Stimulated activated CD8-positive, alpha-beta memory T cell treated with anti-CD3 and anti-CD28 coated beads, Interleukin-15, amount 100 ng/mL, for 1 hour (primary cell): ENCODE measurements around the gene DEDD2.

ENCODE experiments used
- DNase-seq: peaks from one replicate; pipeline ENCODE4 v3.0.0-alpha.2; 2020; ENCODE audit warnings: low read depth

The DEDD2 gene

DNA sequence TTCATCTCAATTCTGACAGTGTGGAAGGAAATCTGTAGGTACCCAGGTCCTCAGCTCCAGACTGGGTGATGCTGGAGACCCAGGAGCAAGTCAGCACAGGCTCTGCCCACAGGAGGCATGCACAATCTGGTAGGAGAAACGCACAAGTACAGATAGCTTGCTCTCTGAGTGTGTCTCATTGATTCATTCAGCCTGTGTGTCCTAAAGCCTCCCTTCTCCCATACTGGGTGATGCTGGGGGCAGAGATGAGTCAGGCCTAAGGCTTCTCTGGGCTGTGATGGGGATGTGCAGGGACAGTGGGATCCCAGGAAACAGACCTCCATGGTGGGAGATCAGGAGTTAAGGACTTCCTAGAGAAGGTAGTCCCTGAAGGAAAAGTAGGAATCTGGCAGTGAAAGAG, 9.4 kb upstream of the DEDD2 start:
- DNase-seq, result no peak

- no peak for DNase-seq
These were observed 8.3 kb upstream of the DEDD2 start for GRCh38 chr19:42225718-42226292.

DNA sequence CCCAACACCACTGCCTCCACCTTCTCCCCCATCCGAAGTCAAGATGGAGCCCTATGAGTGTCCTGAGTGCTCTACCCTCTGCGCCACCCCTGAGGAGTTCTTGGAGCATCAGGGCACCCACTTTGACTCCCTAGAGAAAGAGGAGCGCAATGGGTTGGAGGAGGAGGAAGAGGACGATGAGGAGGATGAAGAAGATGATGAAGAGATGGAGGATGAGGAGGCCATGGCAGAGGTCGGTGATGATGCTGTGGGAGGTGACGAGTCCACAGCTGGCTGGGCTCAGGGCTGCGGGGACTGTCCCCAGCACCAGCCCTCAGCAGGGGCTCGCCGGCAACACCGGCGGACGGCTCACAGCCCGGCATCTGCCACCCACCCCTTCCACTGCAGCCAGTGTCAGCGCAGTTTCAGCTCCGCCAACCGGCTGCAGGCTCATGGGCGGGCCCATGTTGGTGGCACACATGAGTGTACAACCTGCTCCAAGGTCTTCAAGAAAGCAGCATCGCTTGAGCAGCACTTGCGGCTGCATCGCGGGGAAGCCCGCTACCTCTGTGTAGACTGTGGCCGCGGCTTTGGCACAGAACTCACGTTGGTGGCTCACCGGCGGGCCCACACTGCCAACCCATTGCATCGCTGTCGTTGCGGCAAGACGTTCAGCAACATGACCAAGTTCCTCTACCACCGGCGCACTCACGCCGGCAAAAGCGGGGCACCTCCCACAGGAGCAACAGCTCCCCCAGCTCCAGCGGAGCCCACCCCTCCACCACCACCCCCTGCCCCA, 7.7 kb upstream of the DEDD2 start:
- DNase-seq, result no peak

DNA sequence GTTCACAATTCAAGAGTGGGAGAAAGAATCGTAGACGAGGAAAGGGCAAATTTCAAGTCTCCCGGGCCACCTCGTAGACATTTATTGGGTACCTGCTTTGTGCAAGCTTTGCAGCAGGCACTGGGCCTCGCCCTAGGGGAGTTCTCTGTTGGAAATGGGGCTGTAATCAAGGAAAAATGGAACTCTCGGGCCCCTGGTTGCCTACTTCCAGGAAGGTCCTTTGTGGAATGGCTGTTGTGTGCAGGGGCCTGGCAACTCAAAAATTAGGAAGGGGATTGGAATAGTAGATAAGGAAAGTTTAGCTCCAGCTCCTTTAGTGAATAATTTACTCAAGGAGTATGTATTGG, 3.2 kb upstream of the DEDD2 start:
- no peak for DNase-seq

- peak; percentile 85 for DNase-seq
These were observed 2.6 kb upstream of the DEDD2 start, which contains the start of gene ZNF526 for GRCh38 chr19:42219812-42220750. Gene ZNF526, plus strand, starts transcription at chr19:42220312. Its CDS starts 4,092 bp downstream, at chr19:42224404.

DNA sequence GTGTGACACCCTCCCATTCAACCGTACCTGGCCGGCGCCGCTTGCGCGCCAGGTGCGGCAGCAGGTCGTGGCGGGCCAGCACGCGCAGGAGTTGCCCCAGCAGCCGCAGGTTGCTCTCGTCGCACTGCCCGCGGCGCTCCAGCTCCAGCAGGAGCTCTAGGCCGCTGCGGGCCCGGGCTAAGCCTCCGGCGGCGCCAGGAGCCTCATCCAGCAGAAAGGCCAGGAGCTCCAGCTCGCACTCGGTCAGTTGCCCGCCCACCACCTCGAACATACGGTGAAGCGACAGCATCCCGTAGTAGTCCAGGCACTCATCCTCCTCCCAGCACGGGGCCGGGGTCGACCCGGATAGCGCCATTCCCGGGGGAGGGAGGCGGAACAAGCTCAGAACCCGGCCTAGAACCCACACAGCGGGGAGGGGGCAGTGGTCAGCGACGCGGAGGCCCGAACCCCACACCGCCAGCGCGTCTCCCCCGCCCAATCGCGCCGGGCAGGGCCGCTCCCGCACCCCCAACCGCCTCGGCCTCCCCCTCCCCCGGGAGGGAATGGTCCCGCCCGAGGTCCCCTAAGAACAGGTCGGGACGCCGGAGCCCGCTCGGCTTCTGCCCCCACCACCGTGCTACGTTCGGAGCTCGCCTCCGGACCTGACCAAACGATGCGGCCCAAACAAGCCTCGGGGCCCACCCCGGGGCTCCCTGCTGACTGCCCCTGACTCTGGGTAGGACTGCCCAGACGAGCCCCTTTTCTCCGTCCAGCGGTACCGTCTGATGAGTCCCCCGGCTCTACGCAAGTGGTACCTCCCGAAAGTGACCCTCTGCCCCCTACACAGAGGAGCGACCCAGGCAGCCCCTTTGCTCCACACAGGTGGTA, 591 bp downstream of the DEDD2 start:
- no peak for DNase-seq

GRCh38 chr19:42214810-42215485, 2.5 kb downstream of the DEDD2 start:
- no peak for DNase-seq

DNA sequence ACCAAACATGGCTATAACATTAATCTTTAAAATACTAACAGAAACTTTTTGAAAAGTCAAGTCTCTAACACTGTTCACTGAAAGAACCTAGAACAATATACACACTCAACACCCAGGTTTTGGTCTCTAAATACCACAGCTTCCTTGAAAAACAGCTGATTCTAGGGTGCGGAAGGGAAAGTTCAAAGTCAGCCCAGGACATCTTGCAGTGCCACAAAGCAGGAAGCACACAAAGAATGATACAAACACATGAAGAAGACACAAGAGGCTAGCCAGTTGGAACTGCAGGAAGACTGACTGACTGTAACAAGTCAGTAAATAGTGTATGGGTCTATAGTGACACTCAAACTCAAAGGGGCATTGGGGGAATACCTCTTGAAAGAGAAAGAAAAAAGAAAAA, 4.6 kb downstream of the DEDD2 start:
- no peak for DNase-seq

DNA sequence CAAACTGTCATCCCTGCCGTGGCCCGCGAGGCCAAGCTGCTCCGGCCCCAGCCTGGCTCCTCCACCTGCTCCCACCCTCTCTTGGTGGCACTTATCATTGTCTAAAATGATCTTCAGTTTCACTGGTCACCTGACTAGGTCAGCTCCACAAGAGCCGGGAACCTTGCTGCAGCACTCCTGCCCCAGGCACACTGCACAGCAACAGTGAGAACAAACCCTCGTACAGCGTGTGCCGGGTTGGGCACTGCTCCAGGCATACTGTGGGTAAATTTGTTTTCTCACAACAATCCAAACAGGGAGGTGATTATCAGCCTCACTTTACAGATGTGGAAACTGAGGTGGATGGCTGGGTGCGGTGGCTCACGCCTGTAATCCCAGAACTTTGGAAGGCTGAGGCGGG, 8.9 kb downstream of the DEDD2 start:
- DNase-seq, result no peak

DNA sequence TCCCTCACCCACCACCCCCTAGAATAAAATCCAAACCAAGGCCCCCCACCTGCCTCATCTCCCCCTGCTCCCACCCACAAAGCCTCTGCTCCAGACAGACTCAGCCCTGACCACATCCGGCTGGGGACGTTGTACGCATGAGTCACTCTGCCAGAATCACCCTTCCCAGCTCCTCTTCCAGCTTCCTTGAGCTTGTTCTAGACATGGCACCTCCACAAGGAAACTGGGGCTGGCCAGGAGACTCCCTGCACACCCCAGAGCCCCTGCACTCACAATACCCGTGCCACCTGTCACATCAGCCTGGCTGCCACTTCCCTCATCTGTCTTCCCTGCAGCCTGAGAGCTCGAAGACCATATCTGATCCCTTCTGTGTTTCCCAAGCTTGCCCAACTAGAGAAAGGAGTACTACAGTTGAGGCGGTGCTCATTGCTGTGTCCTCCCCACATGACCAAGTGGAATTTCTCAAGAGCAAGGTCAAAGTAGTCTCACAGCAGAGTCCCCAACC, 9.7 kb downstream of the DEDD2 start:
- DNase-seq, result no peak

DNA sequence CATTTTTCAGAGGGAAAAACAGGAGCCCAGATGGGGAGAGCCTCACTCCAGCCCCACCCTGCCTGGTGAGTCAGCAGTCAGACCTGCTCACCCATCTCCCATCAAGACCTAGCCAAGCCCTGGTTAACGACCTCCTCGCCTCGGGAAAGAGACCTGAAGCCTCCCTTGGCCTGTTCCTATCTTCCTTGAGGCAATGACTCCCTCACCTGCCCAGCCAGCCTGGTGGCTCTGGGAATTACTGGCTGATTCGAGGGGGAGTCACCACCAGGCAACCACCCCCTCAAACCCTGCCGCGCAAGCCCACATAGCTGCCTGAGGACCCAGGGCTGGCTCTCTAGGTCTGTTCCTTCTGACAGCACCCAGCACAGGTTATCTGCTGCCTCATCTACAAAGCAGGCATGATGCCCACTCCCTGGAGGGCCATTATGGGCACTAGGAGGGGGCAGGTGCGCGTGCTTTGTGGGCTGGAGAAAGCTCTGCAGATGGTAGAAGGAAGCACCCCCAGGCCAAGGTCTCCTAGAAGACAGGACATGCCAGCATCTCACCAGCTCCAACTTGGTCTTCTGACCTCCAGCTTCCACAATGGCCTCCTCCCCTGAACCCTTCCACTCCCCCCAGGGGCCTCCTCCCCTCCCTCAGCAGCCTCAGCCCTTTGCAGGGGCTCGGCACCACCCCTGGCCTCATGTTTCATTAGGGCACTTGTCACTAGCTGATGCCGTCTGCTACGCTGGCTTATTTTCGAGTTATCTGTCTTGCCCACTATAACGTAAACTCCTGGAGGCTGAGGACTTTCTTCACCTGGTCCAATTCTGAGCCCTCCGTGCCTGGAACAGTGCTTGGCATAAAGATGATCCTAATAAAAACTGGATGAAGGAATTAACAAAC, 10.4 kb downstream of the DEDD2 start:
- no peak for DNase-seq

DNA sequence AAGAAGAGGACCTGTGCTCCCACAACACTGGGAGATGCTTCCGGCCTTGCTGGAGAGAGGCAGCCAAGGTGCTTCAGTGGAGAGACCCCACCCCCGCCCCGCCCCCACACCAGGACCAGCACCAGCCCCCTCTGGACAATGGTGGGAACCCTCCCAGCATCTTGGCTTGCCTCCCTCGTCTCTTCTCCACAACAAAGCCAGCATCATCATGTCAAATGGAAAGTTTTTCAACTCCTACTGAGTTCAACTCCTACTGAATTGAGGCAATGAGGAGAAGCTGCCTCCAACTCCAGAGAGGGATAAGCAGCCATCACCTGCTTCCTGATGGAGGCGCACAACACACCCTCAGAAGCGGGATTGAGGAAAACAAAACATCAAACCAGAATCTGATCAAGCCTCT, 12.8 kb downstream of the DEDD2 start:
- DNase-seq, result no peak

GRCh38 chr19:42203700-42204099, 13.8 kb downstream of the DEDD2 start:
- DNase-seq, result no peak

DNA sequence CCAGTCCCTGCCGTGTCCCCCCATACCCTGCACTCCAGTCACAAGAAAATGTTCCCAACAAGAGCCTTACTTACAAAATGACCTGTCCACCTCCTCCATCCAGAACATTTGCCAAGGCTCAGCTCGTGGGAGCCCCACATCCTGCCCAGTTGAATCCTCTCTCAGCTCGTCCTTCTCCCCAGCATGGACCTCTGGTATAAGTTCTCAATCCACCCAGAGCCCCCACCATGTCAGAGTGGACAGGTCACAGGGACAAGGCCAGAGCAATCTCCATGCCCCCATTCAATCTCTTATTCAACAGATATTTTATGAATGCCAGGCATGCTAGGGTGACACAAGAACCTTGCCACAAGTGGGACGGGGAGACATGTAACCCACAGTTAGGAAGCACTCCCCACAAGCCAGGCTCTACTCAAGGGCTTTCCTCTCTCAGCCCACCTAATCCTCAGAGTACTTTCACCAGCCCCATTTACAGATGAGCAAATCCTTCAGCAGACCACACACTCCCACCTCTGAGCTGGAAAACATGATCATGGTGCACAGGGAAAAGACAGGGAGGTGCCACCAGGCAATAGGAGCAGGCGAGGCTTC, 15.1 kb downstream of the DEDD2 start:
- no peak for DNase-seq

DNA sequence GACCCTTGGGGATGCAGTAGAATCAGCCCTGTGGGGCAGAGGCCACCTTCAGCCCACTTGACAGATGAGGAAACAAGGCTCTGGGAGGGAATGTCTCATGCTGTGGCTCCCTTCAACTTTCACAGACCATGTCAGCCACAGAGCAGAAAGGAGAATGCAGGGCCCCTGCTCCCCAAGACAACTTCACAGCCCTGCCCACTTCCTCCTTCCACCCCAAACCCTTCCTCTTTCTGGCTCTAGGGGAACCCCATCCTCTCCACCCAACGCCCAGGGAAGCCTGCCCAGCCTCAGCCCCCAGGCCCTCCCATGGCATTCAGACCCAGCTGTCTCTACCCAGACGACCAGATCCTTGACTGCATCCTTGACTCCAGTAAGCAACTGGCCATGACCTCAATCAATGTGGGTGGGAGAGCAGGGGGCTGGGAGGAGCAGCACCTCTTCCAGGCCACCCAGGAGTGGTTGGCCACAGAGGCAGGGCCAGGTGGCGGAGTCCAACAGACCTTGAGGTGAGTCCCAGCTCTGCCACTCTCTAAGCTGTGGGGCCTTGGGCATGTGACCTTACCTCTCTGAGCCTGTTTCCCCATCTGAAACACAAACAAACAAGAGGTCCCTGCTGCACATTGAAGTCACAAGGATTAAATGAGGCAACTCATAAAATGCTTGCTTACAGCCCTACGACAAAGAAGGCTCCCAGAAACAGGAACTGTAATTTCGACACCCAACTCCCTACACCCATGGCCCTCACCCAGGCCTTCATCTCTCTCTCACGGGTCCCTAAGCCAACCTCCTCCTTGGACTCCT, 15.8 kb downstream of the DEDD2 start:
- no peak for DNase-seq

- DNase-seq, result no peak
These were observed 17.3 kb downstream of the DEDD2 start for GRCh38 chr19:42200116-42200715.

GRCh38 chr19:42199440-42200115, 17.9 kb downstream of the DEDD2 start:
- DNase-seq, result no peak
